Urothelium cell line (cell line): ENCODE measurements around the gene LRCH3.
"Not testable (repeated sequence)": the region's sequence is repeated elsewhere in the genome, so short reads cannot be mapped to it uniquely, and the experiment has no call there.

Experiments used
- DNase-seq: peaks from one replicate; pipeline ENCODE4 v3.0.0; 2011; ENCODE audit warnings: low spot score, mixed read lengths
- FAIRE-seq: peaks from 2 replicates; lab custom pipeline; 2011; peaks lifted over from hg19 to GRCh38; lab: Jason Lieb, UNC

Gene LRCH3

GRCh38 chr3:197913641-197914380 is 122.8 kb downstream of the LRCH3 start:
- FAIRE-seq (no peak), DNase-seq (no peak)

GRCh38 chr3:197921429-197922275 is 130.6 kb downstream of the LRCH3 start:
- not testable (repeated sequence) for FAIRE-seq, DNase-seq

- FAIRE-seq (no peak), DNase-seq (no peak)
Observed at GRCh38 chr3:197926418-197926817, 135.4 kb downstream of the LRCH3 start.

- FAIRE-seq = not testable (repeated sequence)
Observed at GRCh38 chr3:197927578-197927977, 136.5 kb downstream of the LRCH3 start.

GRCh38 chr3:197936819-197937384 is 145.8 kb downstream of the LRCH3 start:
- FAIRE-seq (no peak), DNase-seq (no peak)

More at GRCh38 chr3:197927578-197927977, 136.5 kb downstream of the LRCH3 start:
- not testable (repeated sequence) for DNase-seq
